Ishikawa (cell line): ENCODE results near the gene TTC8.

Source experiments
- CEBPB ChIP-seq: IDR thresholded peaks from 2 replicates; pipeline ENCODE4 v1.6.1; 2012
- CREB1 ChIP-seq: IDR thresholded peaks from 2 replicates; pipeline ENCODE4 v1.6.1; 2012; ENCODE audit warnings: low read depth
- EGR1 ChIP-seq: IDR thresholded peaks from 2 replicates; pipeline ENCODE4 v1.6.1; 2012
- EP300 ChIP-seq: IDR thresholded peaks from 2 replicates; pipeline ENCODE4 v1.6.1; 2012; ENCODE audit warnings: borderline replicate concordance
- FOXM1 ChIP-seq: IDR thresholded peaks from 2 replicates; pipeline ENCODE4 v1.6.1; 2012; ENCODE audit warnings: low read depth, borderline replicate concordance
- NFIC ChIP-seq: IDR thresholded peaks from 2 replicates; pipeline ENCODE4 v1.6.1; 2012
- RAD21 ChIP-seq: IDR thresholded peaks from 2 replicates; pipeline ENCODE4 v1.6.1; 2012; ENCODE audit warnings: low read depth
- TAF1 ChIP-seq: IDR thresholded peaks from 2 replicates; pipeline ENCODE4 v1.6.1; 2012; ENCODE audit warnings: low read depth, mild to moderate bottlenecking
- TCF12 ChIP-seq: IDR thresholded peaks from 2 replicates; pipeline ENCODE4 v1.6.1; 2012; ENCODE audit warnings: low read depth
- TEAD4 ChIP-seq: IDR thresholded peaks from 2 replicates; pipeline ENCODE4 v1.6.1; 2012
- YY1 ChIP-seq: IDR thresholded peaks from 2 replicates; pipeline ENCODE4 v1.6.1; 2012; ENCODE audit warnings: low read depth
- ZBTB7A ChIP-seq: IDR thresholded peaks from 2 replicates; pipeline ENCODE4 v1.6.1; 2012; ENCODE audit warnings: low read depth
- TF ChIP-seq, protein P1 (sequence below): IDR thresholded peaks from 2 replicates; pipeline ENCODE4 v1.6.1; 2012
- TF ChIP-seq, protein P2 (sequence below): IDR thresholded peaks from 2 replicates; pipeline ENCODE4 v1.6.1; 2012; ENCODE audit warnings: low read depth, mild to moderate bottlenecking
- TF ChIP-seq, protein P3 (sequence below): IDR thresholded peaks from 2 replicates; pipeline ENCODE4 v1.6.1; 2012

The TTC8 gene

DNA sequence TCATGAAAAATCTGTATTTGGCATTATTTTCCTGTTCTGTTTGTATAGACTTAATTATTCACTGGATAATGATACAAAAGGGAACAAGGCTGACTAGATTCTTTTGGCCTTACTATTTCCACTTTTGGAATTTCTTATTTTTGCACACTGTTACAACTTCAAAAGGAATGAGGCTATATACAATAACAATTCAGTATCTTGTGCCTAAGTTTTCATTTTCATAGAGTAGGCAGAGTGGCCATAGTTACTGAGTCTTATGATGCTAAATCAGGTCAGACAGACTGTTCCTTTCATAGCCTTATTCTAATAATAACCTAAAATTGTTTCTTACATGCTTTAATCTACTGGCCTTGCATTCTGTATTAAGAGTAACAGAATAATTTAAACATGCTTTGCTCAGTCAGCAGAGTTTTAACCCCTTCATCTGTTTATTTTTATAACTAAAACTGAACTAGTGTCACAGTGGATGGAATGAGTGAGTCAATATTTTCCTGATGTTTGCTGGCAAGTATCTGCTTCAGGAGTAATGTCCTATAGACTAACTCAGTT is 10.5 kb downstream of the TTC8 start:
- TF ChIP-seq, protein P1, sequence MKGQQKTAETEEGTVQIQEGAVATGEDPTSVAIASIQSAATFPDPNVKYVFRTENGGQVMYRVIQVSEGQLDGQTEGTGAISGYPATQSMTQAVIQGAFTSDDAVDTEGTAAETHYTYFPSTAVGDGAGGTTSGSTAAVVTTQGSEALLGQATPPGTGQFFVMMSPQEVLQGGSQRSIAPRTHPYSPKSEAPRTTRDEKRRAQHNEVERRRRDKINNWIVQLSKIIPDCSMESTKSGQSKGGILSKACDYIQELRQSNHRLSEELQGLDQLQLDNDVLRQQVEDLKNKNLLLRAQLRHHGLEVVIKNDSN: no peak
- no peak for TF ChIP-seq ZBTB7A
- no peak for TF ChIP-seq RAD21
- no peak for TF ChIP-seq TAF1
- TF ChIP-seq CEBPB: no peak
- no peak for TF ChIP-seq TEAD4
- TF ChIP-seq CREB1: no peak
- TF ChIP-seq EP300: no peak
- TF ChIP-seq EGR1: no peak
- no peak for TF ChIP-seq YY1
- TF ChIP-seq, protein P2, sequence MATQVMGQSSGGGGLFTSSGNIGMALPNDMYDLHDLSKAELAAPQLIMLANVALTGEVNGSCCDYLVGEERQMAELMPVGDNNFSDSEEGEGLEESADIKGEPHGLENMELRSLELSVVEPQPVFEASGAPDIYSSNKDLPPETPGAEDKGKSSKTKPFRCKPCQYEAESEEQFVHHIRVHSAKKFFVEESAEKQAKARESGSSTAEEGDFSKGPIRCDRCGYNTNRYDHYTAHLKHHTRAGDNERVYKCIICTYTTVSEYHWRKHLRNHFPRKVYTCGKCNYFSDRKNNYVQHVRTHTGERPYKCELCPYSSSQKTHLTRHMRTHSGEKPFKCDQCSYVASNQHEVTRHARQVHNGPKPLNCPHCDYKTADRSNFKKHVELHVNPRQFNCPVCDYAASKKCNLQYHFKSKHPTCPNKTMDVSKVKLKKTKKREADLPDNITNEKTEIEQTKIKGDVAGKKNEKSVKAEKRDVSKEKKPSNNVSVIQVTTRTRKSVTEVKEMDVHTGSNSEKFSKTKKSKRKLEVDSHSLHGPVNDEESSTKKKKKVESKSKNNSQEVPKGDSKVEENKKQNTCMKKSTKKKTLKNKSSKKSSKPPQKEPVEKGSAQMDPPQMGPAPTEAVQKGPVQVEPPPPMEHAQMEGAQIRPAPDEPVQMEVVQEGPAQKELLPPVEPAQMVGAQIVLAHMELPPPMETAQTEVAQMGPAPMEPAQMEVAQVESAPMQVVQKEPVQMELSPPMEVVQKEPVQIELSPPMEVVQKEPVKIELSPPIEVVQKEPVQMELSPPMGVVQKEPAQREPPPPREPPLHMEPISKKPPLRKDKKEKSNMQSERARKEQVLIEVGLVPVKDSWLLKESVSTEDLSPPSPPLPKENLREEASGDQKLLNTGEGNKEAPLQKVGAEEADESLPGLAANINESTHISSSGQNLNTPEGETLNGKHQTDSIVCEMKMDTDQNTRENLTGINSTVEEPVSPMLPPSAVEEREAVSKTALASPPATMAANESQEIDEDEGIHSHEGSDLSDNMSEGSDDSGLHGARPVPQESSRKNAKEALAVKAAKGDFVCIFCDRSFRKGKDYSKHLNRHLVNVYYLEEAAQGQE: no peak
- no peak for TF ChIP-seq FOXM1

DNA sequence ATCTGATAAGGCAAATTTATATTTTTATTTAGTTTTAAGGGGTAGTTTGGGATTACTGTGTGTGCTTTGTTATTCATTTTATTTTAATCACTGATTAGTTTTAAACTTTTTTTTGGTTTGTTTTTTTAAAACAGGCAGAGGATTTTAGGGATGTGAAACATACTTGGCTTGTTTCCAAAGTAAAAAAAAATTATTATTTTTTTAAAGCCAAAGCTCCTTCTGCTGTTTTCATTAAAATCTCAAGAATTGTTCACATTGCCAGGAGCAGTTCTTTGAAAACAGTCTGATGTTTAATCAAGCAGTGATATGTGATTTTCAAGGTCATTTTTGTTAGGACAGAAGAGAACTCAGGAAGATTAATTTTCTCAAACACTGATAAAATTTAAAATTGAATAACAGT is 11.2 kb downstream of the TTC8 start:
- TF ChIP-seq FOXM1 (no peak), CEBPB (no peak), NFIC (no peak), TAF1 (no peak), TEAD4 (no peak), RAD21 (no peak), EP300 (no peak), CREB1 (no peak)
- TF ChIP-seq, protein P1: no peak
- TF ChIP-seq, protein P2: no peak

DNA sequence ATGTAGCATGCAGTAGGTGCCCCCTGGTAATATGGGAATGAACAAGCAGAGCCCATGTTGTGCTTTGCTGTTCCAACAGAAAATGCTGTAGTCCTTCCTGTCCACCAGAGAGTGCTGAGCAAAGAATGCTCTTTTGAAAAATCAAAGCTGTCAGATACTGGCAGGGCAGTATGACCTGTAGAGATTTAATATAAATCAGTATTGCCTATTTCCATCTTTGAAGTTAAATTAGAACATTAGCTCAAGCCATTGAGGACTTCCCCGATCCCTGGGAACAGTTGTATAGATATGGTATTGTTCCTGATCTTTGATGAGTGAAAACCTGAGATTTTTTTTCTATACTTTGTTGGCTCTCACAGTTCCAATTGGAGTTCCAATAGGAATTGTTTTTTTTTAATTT is 13.0 kb downstream of the TTC8 start:
- no peak for TF ChIP-seq FOXM1
- TF ChIP-seq, protein P1: no peak
- no peak for TF ChIP-seq EP300
- TF ChIP-seq, protein P2: no peak
- TF ChIP-seq TCF12: no peak
- TF ChIP-seq CEBPB: no peak
- no peak for TF ChIP-seq NFIC
- TF ChIP-seq, protein P3, sequence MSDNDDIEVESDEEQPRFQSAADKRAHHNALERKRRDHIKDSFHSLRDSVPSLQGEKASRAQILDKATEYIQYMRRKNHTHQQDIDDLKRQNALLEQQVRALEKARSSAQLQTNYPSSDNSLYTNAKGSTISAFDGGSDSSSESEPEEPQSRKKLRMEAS: no peak
- no peak for TF ChIP-seq TAF1
- TF ChIP-seq TEAD4: no peak
- no peak for TF ChIP-seq ZBTB7A
- no peak for TF ChIP-seq YY1
- TF ChIP-seq CREB1: no peak
- no peak for TF ChIP-seq EGR1
- TF ChIP-seq RAD21: no peak

DNA sequence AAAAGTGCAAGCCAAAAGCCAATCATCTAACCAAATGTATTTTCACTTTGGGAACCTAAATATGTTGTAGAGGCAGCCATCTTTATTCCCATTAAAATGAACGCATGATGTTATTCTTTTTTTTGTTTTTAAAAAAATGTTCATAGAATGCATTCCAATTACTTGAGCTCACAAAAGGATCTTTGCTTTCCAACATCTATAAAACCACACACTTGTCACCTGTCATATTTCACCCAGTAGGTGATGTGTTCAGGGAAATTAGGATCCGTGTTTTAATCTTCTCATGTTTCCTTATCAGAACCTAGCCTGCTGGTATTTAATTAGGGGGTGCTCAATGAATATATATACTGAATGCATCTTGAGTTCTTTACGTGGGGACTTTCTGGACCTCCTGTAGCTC is 13.6 kb downstream of the TTC8 start:
- TF ChIP-seq CEBPB (no peak), RAD21 (no peak), EGR1 (no peak), FOXM1 (no peak), EP300 (no peak)
